Type B pancreatic cell (in vitro differentiated cells): ENCODE measurements around the gene TH. TPM values are rescaled to one million over a fixed set of nuclear protein-coding genes. Genes with fewer than 3 reads are reported as not detected.

ENCODE experiments used
- DNase-seq: peaks from one replicate; pipeline ENCODE4 v3.0.0; 2021; ENCODE audit warnings: mixed read lengths; ENCODE audit not compliant: unreplicated experiment; ENCODE audit errors: extremely low spot score
- H3K27ac Mint-ChIP-seq: 2 replicates; pipeline ENCODE4 v1.8.0; 2021; ENCODE audit warnings: mild to moderate bottlenecking, mixed read lengths
- H3K27me3 Mint-ChIP-seq: 2 replicates; pipeline ENCODE4 v1.8.0; 2021; ENCODE audit warnings: mixed read lengths
- H3K36me3 Mint-ChIP-seq: 2 replicates; pipeline ENCODE4 v1.8.0; 2021; ENCODE audit warnings: mixed read lengths
- H3K4me1 Mint-ChIP-seq: one replicate; pipeline ENCODE4 v1.8.0; 2021; ENCODE audit warnings: mixed read lengths; ENCODE audit not compliant: unreplicated experiment
- H3K4me3 Mint-ChIP-seq: 2 replicates; pipeline ENCODE4 v1.8.0; 2021; ENCODE audit warnings: mild to moderate bottlenecking, mixed read lengths
- H3K9me3 Mint-ChIP-seq: 2 replicates; pipeline ENCODE4 v1.8.0; 2021; ENCODE audit warnings: mixed read lengths
- total RNA-seq: library from RNA; stranded (reverse); gene quantifications from 2 replicates; pipeline ENCODE4 v1.2.1, GENCODE V29; 2021; ENCODE audit warnings: low replicate concordance
- TF ChIP-seq, protein P1 (sequence below): fragments of 200-600 bp; sonication (generic); conservative IDR thresholded peaks from 2 replicates; pipeline ENCODE4 v1.5.0; 2021; ENCODE audit warnings: antibody characterized with exemption, mild to moderate bottlenecking

Gene TH
- total RNA-seq, 1 donor from 2014 or later, result 2.2 TPM

- Mint-ChIP-seq H3K4me1 (peaks cover 15% of the 10 kb centered on the region), H3K27ac (peak overlapping the region; percentile 58), H3K4me3 (peak overlapping the region; percentile 90), H3K36me3 (peaks cover 10% of the 10 kb centered on the region), H3K9me3 (no peaks in the 10 kb centered on the region), H3K27me3 (peaks cover 74% of the 10 kb centered on the region)
- no peak for DNase-seq
- TF ChIP-seq, protein P1, sequence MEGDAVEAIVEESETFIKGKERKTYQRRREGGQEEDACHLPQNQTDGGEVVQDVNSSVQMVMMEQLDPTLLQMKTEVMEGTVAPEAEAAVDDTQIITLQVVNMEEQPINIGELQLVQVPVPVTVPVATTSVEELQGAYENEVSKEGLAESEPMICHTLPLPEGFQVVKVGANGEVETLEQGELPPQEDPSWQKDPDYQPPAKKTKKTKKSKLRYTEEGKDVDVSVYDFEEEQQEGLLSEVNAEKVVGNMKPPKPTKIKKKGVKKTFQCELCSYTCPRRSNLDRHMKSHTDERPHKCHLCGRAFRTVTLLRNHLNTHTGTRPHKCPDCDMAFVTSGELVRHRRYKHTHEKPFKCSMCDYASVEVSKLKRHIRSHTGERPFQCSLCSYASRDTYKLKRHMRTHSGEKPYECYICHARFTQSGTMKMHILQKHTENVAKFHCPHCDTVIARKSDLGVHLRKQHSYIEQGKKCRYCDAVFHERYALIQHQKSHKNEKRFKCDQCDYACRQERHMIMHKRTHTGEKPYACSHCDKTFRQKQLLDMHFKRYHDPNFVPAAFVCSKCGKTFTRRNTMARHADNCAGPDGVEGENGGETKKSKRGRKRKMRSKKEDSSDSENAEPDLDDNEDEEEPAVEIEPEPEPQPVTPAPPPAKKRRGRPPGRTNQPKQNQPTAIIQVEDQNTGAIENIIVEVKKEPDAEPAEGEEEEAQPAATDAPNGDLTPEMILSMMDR, result peak; percentile 30
Observed at GRCh38 chr11:2143799-2144543, 27.6 kb downstream of the TH start.

DNA sequence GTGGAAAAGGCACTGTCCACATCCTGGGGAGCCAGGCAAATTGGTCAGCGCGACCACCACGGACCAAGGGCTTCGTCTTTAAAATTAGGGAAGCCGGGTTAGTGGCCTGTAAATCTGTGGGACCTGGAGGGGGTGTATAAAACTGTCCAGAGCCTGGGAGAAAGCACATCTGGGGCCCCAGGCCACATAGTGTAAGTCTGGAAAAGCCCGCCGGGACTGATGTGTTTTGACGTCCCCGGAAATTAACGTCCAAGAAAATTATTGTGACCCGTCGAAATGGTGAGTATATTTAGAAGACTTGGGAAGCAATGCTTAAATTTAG is 28.2 kb downstream of the TH start:
- H3K9me3 Mint-ChIP-seq, result no peaks in the 10 kb centered on the region
- no peak for DNase-seq
- peak overlapping the region; percentile 90 for H3K4me3 Mint-ChIP-seq
- peaks cover 15% of the 10 kb centered on the region for H3K4me1 Mint-ChIP-seq
- peaks cover 10% of the 10 kb centered on the region for H3K36me3 Mint-ChIP-seq
- peak overlapping the region; percentile 58 for H3K27ac Mint-ChIP-seq
- H3K27me3 Mint-ChIP-seq, result peaks cover 70% of the 10 kb centered on the region
- TF ChIP-seq, protein P1, result no peak

GRCh38 chr11:2142762-2143202 is 28.8 kb downstream of the TH start:
- Mint-ChIP-seq H3K27ac (peak overlapping the region; percentile 95), H3K27me3 (peaks cover 67% of the 10 kb centered on the region), H3K36me3 (peaks cover 10% of the 10 kb centered on the region), H3K4me3 (peak overlapping the region; percentile 90), H3K9me3 (no peaks in the 10 kb centered on the region), H3K4me1 (peaks cover 15% of the 10 kb centered on the region)
- DNase-seq, result no peak
- TF ChIP-seq, protein P1, result no peak

DNA sequence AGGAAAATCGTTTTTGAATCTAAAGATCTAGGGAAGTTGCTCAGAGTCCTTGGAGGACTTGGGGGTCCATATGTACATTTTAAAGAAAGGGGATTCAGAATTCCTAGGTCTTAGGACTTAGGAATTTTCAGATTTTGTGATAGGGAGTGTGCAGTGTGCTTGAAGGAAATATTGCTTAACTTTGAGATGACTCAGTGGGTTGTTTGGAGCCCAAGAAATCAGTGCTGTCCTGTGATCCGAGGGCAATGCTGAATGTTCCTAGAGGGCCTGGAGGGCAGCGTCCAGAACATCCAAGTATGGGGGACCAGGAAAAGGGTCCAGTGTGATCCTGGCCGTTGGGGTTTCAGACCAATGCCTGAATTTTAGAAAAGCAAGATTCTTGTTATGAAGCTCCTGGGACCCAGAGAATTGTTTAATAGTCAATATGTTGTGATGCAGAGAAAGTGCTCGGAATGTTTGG is 29.3 kb downstream of the TH start:
- Mint-ChIP-seq H3K27me3 (peaks cover 67% of the 10 kb centered on the region), H3K36me3 (peaks cover 10% of the 10 kb centered on the region), H3K9me3 (no peaks in the 10 kb centered on the region), H3K4me1 (peaks cover 15% of the 10 kb centered on the region), H3K27ac (peak overlapping the region; percentile 95), H3K4me3 (peak overlapping the region; percentile 90)
- TF ChIP-seq, protein P1, result no peak
- DNase-seq, result no peak

DNA sequence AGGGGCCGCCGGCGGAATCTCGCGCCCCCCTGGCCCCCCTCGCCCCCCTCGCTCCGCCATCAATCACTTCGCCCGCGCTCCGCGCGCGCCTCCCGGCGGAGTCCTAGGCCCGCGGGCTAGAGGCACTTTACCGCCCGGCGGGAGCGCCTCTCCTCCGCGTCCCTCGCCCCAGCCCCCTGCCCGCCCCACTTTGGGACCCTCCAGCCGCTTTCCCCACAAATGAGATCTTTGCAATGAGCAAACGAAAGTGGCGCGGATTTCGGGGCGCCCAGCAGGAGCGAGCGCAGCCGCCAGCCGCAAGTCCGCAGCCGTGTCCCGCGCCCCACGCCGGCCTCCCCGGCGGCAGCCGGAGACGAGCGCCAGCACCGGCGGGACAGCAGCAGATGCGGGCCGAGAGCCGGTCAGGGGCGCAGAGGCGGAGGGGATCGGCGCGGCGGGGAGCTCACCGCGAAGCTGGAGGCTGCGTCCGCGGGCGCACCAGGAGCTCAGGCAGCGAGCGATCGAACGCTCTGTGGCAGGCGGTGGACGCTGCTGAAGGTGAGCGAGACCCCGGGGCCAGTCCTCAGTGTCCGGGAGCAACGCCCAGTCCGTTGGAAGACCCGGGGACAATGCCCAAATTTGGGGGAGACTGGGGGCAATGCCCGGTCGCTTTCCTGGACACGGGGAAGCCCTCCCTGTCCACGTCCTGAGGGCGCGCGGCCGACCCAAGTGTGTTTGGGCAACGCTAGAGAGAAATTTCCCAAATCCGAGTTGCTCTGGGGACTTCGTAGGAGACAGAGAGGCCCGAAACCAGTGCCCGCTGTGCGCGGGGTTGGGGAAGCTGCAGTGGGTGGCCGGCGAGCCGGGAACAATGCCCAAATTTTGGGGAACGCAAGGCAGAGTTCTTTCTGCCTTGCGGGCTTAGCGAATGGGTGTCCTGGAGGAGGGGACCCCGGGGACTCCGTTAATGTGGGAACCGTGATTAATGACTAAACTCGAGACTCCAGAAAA is 30.9 kb downstream of the TH start:
- peak overlapping the region; percentile 90 for H3K4me3 Mint-ChIP-seq
- no peak for DNase-seq
- peak overlapping the region; percentile 95 for H3K27ac Mint-ChIP-seq
- TF ChIP-seq, protein P1, result no peak
- peaks cover 9% of the 10 kb centered on the region for H3K4me1 Mint-ChIP-seq
- H3K27me3 Mint-ChIP-seq, result peaks cover 62% of the 10 kb centered on the region
- no peaks in the 10 kb centered on the region for H3K9me3 Mint-ChIP-seq
- peaks cover 16% of the 10 kb centered on the region for H3K36me3 Mint-ChIP-seq
